ENCODE data around the gene MTMR4. TPM values are rescaled to one million over a fixed set of nuclear protein-coding genes. Genes with fewer than 3 reads are reported as not detected.

MTMR4 gene
- total and polyA plus RNA-seq, 3 donors from 2014 or later, result 59.3 to 183 (median 146) TPM

- 80 to 85% methylated on average over 8 to 9 of the region's 9 CpGs for WGBS, 2 donors
- H3K27me3 ChIP-seq, result no peaks in the 10 kb centered on the region
- no peak overlapping the region for H3K27ac ChIP-seq
- H3K4me1 ChIP-seq, result no peaks in the 10 kb centered on the region
- intact Hi-C loops (cut with DNase I; ENCODE audit: low total_unique reads), result no loop called here
- DNase-seq, result peak; percentile 86
- H3K4me3 ChIP-seq, result no peak overlapping the region
- H3K36me3 ChIP-seq (ENCODE audit: low read depth, missing control alignments), result no peaks in the 10 kb centered on the region
- no peak for TF ChIP-seq POLR2A (IDR thresholded peaks at IDR 0.05)
- peak in 1 of 3 experiments; percentile 25 for TF ChIP-seq CTCF (IDR thresholded peaks at IDR 0.05)
- no peaks in the 10 kb centered on the region for H3K9me3 ChIP-seq
These were observed 67.1 kb downstream of the MTMR4 start for GRCh38 chr17:58447039-58447975.

GRCh38 chr17:58446086-58446485 is 68.4 kb downstream of the MTMR4 start:
- intact Hi-C loops (cut with DNase I; ENCODE audit: low total_unique reads), result no loop called here
- DNase-seq, result no peak
- Histone ChIP-seq H3K4me1 (no peaks in the 10 kb centered on the region), H3K27me3 (no peaks in the 10 kb centered on the region), H3K36me3 (ENCODE audit: low read depth, missing control alignments) (no peaks in the 10 kb centered on the region), H3K9me3 (no peaks in the 10 kb centered on the region), H3K4me3 (no peak overlapping the region), H3K27ac (no peak overlapping the region)
- no peak for TF ChIP-seq POLR2A (IDR thresholded peaks at IDR 0.05)
- no peak for TF ChIP-seq CTCF (IDR thresholded peaks at IDR 0.05)
- WGBS, 2 donors, result 81 to 85% methylated on average over 6 of the region's 6 CpGs

Other genes with a start within 250 kb of the MTMR4 start
- gene MPO, start 233.7 kb downstream of the MTMR4 start, total RNA-seq, result 1 to 10 TPM in 1 of 2 donors, under 1 TPM in 1; 0.87 to 1.1 TPM
- gene MPO, start 233.7 kb downstream of the MTMR4 start, polyA plus RNA-seq (ENCODE audit: insufficient read depth, low read depth, low replicate concordance), result 0.87 TPM
- gene TSPOAP1, start 185.8 kb downstream of the MTMR4 start, total RNA-seq, result 10 to 100 TPM in 1 of 2 donors, 1 to 10 TPM in 1; 7.2 to 13.0 TPM
- 8.2 TPM for gene TSPOAP1, start 185.8 kb downstream of the MTMR4 start, polyA plus RNA-seq (ENCODE audit: insufficient read depth, low read depth, low replicate concordance)
- 10 to 100 TPM; 59.3 to 64.4 TPM for gene SUPT4H1, start 162.4 kb downstream of the MTMR4 start, total RNA-seq
- 98.5 TPM for gene SUPT4H1, start 162.4 kb downstream of the MTMR4 start, polyA plus RNA-seq (ENCODE audit: insufficient read depth, low read depth, low replicate concordance)
- 10 to 100 TPM; 15.6 to 22.7 TPM for gene RNF43, start 97.1 kb downstream of the MTMR4 start, total RNA-seq
- 9.7 TPM for gene RNF43, start 97.1 kb downstream of the MTMR4 start, polyA plus RNA-seq (ENCODE audit: insufficient read depth, low read depth, low replicate concordance)
- 10 to 100 TPM; 40.0 to 57.8 TPM for gene HSF5, start 26.2 kb downstream of the MTMR4 start, total RNA-seq
- 119 TPM for gene HSF5, start 26.2 kb downstream of the MTMR4 start, polyA plus RNA-seq (ENCODE audit: insufficient read depth, low read depth, low replicate concordance)
- 10 to 100 TPM; 27.7 to 37.2 TPM for gene TEX14, start 177.4 kb upstream of the MTMR4 start, total RNA-seq
- 96.5 TPM for gene TEX14, start 177.4 kb upstream of the MTMR4 start, polyA plus RNA-seq (ENCODE audit: insufficient read depth, low read depth, low replicate concordance)
- 10 to 100 TPM; 44.5 to 63.4 TPM for gene RAD51C, start 178.0 kb upstream of the MTMR4 start, total RNA-seq
- gene RAD51C, start 178.0 kb upstream of the MTMR4 start, polyA plus RNA-seq (ENCODE audit: insufficient read depth, low read depth, low replicate concordance), result 53.5 TPM
- 10 to 100 TPM in 1 of 2 donors, 1 to 10 TPM in 1; 8.1 to 13.5 TPM for gene PPM1E, start 241.2 kb upstream of the MTMR4 start, total RNA-seq
- 16.7 TPM for gene PPM1E, start 241.2 kb upstream of the MTMR4 start, polyA plus RNA-seq (ENCODE audit: insufficient read depth, low read depth, low replicate concordance)

All from testis (tissue), 3 donors.